GM12874 (cell line): Measurements from ENCODE around the gene MPZL3.

Source experiments
- CTCF ChIP-seq: IDR thresholded peaks from 2 replicates; pipeline ENCODE4 v1.5.1; 2011; ENCODE audit warnings: low read depth, mild to moderate bottlenecking, control low read depth, low read length, moderate library complexity; ENCODE audit not compliant: insufficient read depth

Gene MPZL3

GRCh38 chr11:118223570-118223969 is 28.6 kb downstream of the MPZL3 start:
- no peak for TF ChIP-seq CTCF

- TF ChIP-seq CTCF, result no peak
Observed at GRCh38 chr11:118222437-118222836, 29.7 kb downstream of the MPZL3 start.

GRCh38 chr11:118221419-118221818 is 30.7 kb downstream of the MPZL3 start:
- TF ChIP-seq CTCF, result no peak

- no peak for TF ChIP-seq CTCF
Observed at GRCh38 chr11:118219732-118220131, 32.4 kb downstream of the MPZL3 start.

- TF ChIP-seq CTCF, result no peak
Observed at GRCh38 chr11:118219244-118219643, 32.9 kb downstream of the MPZL3 start.

- TF ChIP-seq CTCF, result no peak
Observed at GRCh38 chr11:118217575-118217974, 34.6 kb downstream of the MPZL3 start.

- TF ChIP-seq CTCF, result 0 out of 2 replicates have a peak, but pooled peaks have one; percentile 2
Observed at GRCh38 chr11:118216621-118217481, 35.3 kb downstream of the MPZL3 start.
